ENCODE measurements around the gene NAPSA. TPM values are rescaled to one million over a fixed set of nuclear protein-coding genes. Genes with fewer than 3 reads are reported as not detected.
"Not testable (repeated sequence)": the region's sequence is repeated elsewhere in the genome, so short reads cannot be mapped to it uniquely, and the experiment has no call there.

The NAPSA gene
- total RNA-seq, 1 donor from 2014 or later, result 0.26 TPM

DNA sequence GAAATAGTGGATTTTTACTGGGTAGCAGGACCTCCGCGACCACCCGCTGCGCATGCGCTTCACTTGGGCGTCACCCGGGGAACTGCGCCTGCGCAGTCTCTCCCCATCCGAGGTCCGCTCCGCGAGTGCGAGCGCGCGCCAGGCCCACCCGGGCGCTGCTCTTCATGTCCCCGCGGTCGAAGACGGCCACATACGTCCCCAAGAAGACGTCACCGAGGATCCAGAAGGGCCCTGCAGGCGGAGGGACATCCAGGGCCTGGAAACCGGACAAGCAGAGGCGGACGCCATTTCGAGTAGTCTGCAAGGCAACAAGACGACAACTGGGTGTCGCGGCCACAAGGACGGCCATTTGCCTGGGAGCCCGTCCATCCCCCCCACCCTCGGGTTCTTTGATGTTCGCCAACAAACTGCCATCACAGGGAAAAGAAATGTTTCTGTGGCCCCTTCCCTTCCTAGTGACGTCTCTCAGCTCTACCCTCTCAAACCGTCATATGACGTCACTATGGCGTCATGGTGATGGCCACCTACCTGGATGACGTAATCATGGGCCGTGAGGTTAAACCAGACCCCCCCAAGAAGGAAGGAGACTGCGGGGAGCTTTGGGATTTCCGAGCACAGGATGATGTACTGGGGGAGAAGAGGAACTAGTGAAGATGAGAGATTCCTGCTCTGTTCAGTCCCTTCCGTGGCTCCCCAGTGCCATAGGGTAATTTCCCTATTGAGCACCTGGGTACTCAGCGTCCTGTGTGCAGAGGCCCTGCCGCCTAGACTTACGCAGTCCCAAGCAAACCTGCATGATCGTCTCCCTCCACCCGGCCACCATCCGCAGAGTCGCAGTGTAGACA lies 6.7 kb downstream of the NAPSA start:
- FAIRE-seq, result no peak

DNA sequence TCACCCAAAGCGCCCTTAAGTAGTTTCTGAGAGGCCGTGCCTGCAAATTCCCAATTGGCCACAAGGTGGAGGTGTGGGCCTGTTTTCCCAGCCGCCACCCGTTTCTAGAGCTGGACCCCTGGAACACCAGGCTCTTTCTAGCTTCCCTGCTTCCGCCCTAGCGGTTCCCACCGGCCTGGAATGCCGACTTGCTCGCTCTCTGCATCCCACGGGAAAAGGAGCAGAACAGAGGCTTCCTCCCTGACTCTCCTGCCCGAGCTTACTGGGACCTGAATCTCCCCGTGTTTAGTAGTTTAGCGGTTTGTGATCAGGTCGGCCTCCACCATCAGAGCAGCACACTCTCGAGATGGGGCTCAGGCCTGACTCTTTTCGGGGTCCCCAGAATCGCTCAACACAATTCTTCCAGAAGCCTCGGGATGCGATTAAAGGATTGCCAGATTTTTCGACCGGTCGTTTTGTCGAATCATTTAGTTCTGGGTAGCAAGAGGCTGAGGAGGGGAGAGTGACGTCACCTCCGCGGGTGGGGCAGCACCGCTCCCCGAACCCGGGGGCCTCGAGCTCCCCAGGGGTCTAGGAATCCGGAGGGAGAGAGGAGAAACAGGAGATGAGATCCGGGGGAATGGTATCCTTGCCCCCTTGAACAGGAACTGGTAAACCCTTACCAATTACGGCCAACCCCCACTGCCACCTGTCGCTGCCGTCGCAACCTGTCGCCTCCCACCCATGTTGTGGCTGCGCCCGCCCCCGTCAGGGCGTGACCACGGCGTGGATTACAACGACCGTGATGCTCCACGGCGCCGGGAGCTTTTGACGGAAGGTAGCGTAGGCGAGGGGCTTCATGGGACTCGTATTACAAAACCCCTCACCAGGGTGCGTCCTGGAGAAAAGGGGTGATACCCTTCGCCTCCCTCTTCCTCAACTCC lies 8.0 kb downstream of the NAPSA start:
- H3K27me3 ChIP-seq (ENCODE audit: control insufficient read depth, insufficient read depth, low read length), result no peaks in the 10 kb centered on the region
- peak overlapping the region; percentile 3 for H3K4me3 ChIP-seq (ENCODE audit: low read depth, low read length)
- FAIRE-seq (no peak), DNase-seq (ENCODE audit: low read depth) (peak; percentile 30)
- H3K36me3 ChIP-seq (ENCODE audit: control insufficient read depth, insufficient read depth, low read length), result no peaks in the 10 kb centered on the region
- TF ChIP-seq, protein P1, sequence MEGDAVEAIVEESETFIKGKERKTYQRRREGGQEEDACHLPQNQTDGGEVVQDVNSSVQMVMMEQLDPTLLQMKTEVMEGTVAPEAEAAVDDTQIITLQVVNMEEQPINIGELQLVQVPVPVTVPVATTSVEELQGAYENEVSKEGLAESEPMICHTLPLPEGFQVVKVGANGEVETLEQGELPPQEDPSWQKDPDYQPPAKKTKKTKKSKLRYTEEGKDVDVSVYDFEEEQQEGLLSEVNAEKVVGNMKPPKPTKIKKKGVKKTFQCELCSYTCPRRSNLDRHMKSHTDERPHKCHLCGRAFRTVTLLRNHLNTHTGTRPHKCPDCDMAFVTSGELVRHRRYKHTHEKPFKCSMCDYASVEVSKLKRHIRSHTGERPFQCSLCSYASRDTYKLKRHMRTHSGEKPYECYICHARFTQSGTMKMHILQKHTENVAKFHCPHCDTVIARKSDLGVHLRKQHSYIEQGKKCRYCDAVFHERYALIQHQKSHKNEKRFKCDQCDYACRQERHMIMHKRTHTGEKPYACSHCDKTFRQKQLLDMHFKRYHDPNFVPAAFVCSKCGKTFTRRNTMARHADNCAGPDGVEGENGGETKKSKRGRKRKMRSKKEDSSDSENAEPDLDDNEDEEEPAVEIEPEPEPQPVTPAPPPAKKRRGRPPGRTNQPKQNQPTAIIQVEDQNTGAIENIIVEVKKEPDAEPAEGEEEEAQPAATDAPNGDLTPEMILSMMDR (IDR thresholded peaks at IDR 0.05; ENCODE audit: insufficient read depth, low read length, severe bottlenecking), result peak; percentile 88

More for the DNA sequence above, 6.7 kb downstream of the NAPSA start:
- Histone ChIP-seq H3K4me3 (ENCODE audit: low read depth, low read length) (peak overlapping the region; percentile 32), H3K36me3 (ENCODE audit: control insufficient read depth, insufficient read depth, low read length) (no peaks in the 10 kb centered on the region), H3K27me3 (ENCODE audit: control insufficient read depth, insufficient read depth, low read length) (no peaks in the 10 kb centered on the region)
- TF ChIP-seq, protein P1 (IDR thresholded peaks at IDR 0.05; ENCODE audit: insufficient read depth, low read length, severe bottlenecking), result no peak
- DNase-seq (ENCODE audit: low read depth), result no peak

DNA sequence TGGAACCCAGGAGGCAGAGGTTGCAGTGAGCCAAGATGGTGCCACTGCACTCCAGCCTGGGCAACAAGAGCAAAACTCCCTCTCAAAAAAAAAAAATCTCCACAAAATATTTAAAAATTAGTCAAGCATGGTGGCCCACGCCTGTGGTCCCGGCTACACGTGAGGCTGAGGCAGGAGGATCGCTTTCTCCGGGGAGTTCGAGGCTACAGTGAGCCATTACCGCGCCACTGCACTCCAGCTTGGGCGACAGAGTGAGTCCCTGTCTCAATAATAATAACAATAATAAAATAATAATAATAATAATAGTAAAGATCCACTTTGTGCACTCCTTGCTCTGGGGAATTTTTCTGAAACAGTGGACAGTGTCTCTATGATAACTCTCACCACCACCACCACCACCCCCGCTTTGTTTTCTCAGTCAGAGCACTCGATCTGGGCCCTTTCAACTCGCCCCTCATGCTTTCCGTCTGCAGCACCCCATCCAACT lies 8.7 kb downstream of the NAPSA start:
- Histone ChIP-seq H3K36me3 (ENCODE audit: control insufficient read depth, insufficient read depth, low read length) (no peaks in the 10 kb centered on the region), H3K4me3 (ENCODE audit: low read depth, low read length) (no peak overlapping the region), H3K27me3 (ENCODE audit: control insufficient read depth, insufficient read depth, low read length) (no peaks in the 10 kb centered on the region)
- TF ChIP-seq, protein P1 (IDR thresholded peaks at IDR 0.05; ENCODE audit: insufficient read depth, low read length, severe bottlenecking), result no peak
- no peak for FAIRE-seq
- DNase-seq (ENCODE audit: low read depth), result no peak

DNA sequence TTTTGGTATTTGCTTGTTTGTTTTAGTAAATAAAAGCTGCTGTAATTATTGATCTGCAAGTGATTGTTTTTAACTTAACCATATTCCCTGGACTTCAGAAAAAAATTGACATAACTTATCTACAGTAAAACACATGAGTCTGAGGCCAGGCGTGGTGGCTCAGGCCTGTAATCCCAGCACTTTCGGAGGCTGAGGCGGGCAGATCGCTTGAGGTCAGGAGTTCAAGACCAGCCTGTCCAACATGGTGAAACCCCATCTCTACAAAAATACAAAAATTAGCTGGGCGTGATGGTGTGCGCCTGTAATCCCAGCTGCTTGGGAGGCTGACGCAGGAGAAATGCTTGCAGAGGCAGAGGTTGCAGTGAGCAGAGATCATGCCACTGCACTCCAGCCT lies 12.0 kb downstream of the NAPSA start:
- not testable (repeated sequence) for H3K27me3 ChIP-seq (ENCODE audit: control insufficient read depth, insufficient read depth, low read length); H3K36me3 ChIP-seq (ENCODE audit: control insufficient read depth, insufficient read depth, low read length); FAIRE-seq; DNase-seq (ENCODE audit: low read depth); H3K4me3 ChIP-seq (ENCODE audit: low read depth, low read length)

DNA sequence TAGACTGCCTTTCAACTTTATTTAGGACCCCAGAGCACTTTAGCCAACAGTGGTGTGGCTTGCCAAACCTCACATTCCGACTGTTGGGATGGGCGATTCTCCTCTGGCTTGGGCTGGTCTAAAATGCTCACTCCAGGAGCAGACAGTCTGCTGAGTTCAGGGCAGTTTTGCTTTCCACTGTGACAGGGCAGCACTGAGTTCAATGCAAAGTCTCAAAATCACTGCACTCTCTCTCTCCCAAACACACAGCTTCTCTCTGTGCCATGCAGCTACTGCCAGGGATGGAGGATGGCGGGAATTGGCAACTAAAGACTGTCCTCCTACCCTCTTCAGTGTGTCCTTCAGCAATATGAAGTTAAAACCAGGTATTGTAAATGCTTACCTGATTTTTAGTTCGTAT lies 13.2 kb downstream of the NAPSA start:
- H3K4me3 ChIP-seq (ENCODE audit: low read depth, low read length), result no peak overlapping the region
- DNase-seq (ENCODE audit: low read depth) (no peak), FAIRE-seq (no peak)
- no peaks in the 10 kb centered on the region for H3K36me3 ChIP-seq (ENCODE audit: control insufficient read depth, insufficient read depth, low read length)
- TF ChIP-seq, protein P1 (IDR thresholded peaks at IDR 0.05; ENCODE audit: insufficient read depth, low read length, severe bottlenecking), result no peak
- no peaks in the 10 kb centered on the region for H3K27me3 ChIP-seq (ENCODE audit: control insufficient read depth, insufficient read depth, low read length)

All from bronchial epithelial cell (primary cell).